OCI-LY1 (cell line): ENCODE measurements around the gene GID4.

Experiments
- H2AFZ ChIP-seq: fragments of 200-600 bp; sonication (generic), shearing (Covaris generic); 2 replicates; pipeline ENCODE4 v1.6.0; 2014; ENCODE audit warnings: antibody characterized with exemption, mild to moderate bottlenecking, low read length
- H3F3A ChIP-seq: fragments of 200-600 bp; sonication (generic), shearing (Covaris generic); 2 replicates; pipeline ENCODE4 v1.6.0; 2014; ENCODE audit warnings: mild to moderate bottlenecking, antibody characterized with exemption, low read length, moderate library complexity; ENCODE audit not compliant: insufficient read depth
- H3K27ac ChIP-seq: fragments of 200-600 bp; sonication (generic); 2 replicates; pipeline ENCODE4 v1.5.1; 2014; ENCODE audit warnings: low read length, mixed run types, mild to moderate bottlenecking, low read depth; ENCODE audit not compliant: poor library complexity, severe bottlenecking
- H3K27me3 ChIP-seq: fragments of 200-600 bp; sonication (generic); 2 replicates; pipeline ENCODE4 v1.6.0; 2014; ENCODE audit warnings: antibody characterized with exemption, mild to moderate bottlenecking, low read length, moderate library complexity; ENCODE audit not compliant: insufficient read depth
- H3K36me3 ChIP-seq: fragments of 200-600 bp; sonication (generic); 2 replicates; pipeline ENCODE4 v1.6.1; 2014; ENCODE audit warnings: mild to moderate bottlenecking, antibody characterized with exemption, low read length, moderate library complexity, mixed read lengths; ENCODE audit not compliant: insufficient read depth
- H3K4me1 ChIP-seq: fragments of 200-600 bp; sonication (generic); 2 replicates; pipeline ENCODE4 v1.5.1; 2014; ENCODE audit warnings: mild to moderate bottlenecking, low read length, moderate library complexity; ENCODE audit not compliant: insufficient read depth, severe bottlenecking
- H3K4me2 ChIP-seq: fragments of 200-600 bp; sonication (generic), shearing (Covaris generic); 2 replicates; pipeline ENCODE4 v1.6.1; 2014; ENCODE audit warnings: low read length
- H3K4me3 ChIP-seq: fragments of 200-600 bp; sonication (generic); 2 replicates; pipeline ENCODE4 v1.5.1; 2014; ENCODE audit warnings: low read length, low read depth, mild to moderate bottlenecking, mixed read lengths; ENCODE audit not compliant: poor library complexity, severe bottlenecking
- H3K79me2 ChIP-seq: fragments of 200-600 bp; shearing (Covaris generic); 2 replicates; pipeline ENCODE4 v1.6.1; 2016; ENCODE audit warnings: mixed run types, low read length, mixed read lengths; ENCODE audit not compliant: insufficient read depth
- H3K9ac ChIP-seq: fragments of 200-600 bp; sonication (generic), shearing (Covaris generic); 2 replicates; pipeline ENCODE4 v1.6.1; 2014; ENCODE audit warnings: mild to moderate bottlenecking, low read length, mixed read lengths
- H3K9me2 ChIP-seq: fragments of 200-600 bp; sonication (generic), shearing (Covaris generic); 2 replicates; pipeline ENCODE4 v1.6.1; 2014; ENCODE audit warnings: low read depth, mild to moderate bottlenecking, low read length, mixed read lengths
- H3K9me3 ChIP-seq: fragments of 200-600 bp; shearing (Covaris generic); 2 replicates; pipeline ENCODE4 v1.6.1; 2014; ENCODE audit warnings: low read length, mixed read lengths
- H4K20me1 ChIP-seq: fragments of 200-600 bp; sonication (generic), shearing (Covaris generic); 2 replicates; pipeline ENCODE4 v1.6.0; 2016; ENCODE audit warnings: mild to moderate bottlenecking, low read length; ENCODE audit not compliant: insufficient read depth
- CTCF ChIP-seq: fragments of 200-600 bp; sonication (generic), shearing (Covaris generic); IDR thresholded peaks from 2 replicates; pipeline ENCODE4 v1.5.1; 2017; ENCODE audit warnings: mild to moderate bottlenecking, antibody characterized with exemption, low read length, moderate library complexity, mixed read lengths
- EZH2 ChIP-seq: fragments of 200-600 bp; sonication (generic), shearing (Covaris generic); IDR thresholded peaks from 2 replicates; pipeline ENCODE4 v1.8.0; 2017; ENCODE audit warnings: borderline replicate concordance, mixed run types, mild to moderate bottlenecking, antibody characterized with exemption, low read length, moderate library complexity, mixed read lengths

The GID4 gene

GRCh38 chr17:18056214-18056613, 17.0 kb downstream of the GID4 start:
- Histone ChIP-seq H3K36me3 (peaks cover 36% of the 10 kb centered on the region), H4K20me1 (no peaks in the 10 kb centered on the region), H3K9ac (no peak overlapping the region), H3K27ac (no peak overlapping the region), H3K4me2 (no peak overlapping the region), H3K9me3 (no peaks in the 10 kb centered on the region), H3K27me3 (no peaks in the 10 kb centered on the region), H3K4me3 (no peak overlapping the region), H3K4me1 (peaks cover 15% of the 10 kb centered on the region), H3F3A (no peaks in the 10 kb centered on the region), H2AFZ (no peak overlapping the region), H3K79me2 (no peaks in the 10 kb centered on the region), H3K9me2 (no peaks in the 10 kb centered on the region)
- TF ChIP-seq CTCF (no peak), EZH2 (no peak)

DNA sequence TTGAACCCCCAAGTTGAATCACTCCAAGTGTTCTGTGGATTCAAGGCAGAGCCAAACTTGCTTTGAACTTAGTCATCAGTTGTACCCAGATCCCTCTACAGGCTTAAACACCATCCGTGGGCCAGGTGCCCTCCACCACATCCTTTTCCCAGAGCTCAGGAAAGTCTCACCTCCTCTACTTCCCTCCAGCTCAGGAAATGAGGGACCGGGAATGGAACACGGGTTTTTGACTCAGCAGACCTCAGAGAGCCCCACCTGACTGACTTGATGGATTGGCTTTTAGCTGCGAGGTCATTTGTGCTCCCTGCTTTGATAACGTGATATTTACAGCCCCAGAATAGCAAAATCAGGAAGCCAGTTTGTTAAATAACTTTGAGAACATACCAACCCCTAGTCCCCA, 20.1 kb downstream of the GID4 start:
- H3K4me2 ChIP-seq: no peak overlapping the region
- no peaks in the 10 kb centered on the region for H3K27me3 ChIP-seq
- H3K4me1 ChIP-seq: no peaks in the 10 kb centered on the region
- no peak overlapping the region for H3K27ac ChIP-seq
- H3K9me2 ChIP-seq: no peaks in the 10 kb centered on the region
- H3K9ac ChIP-seq: no peak overlapping the region
- TF ChIP-seq CTCF (no peak), EZH2 (no peak)
- no peaks in the 10 kb centered on the region for H4K20me1 ChIP-seq
- peaks cover 54% of the 10 kb centered on the region for H3K36me3 ChIP-seq
- no peak overlapping the region for H2AFZ ChIP-seq
- no peaks in the 10 kb centered on the region for H3K9me3 ChIP-seq
- H3K4me3 ChIP-seq: no peak overlapping the region
- H3F3A ChIP-seq: no peaks in the 10 kb centered on the region
- H3K79me2 ChIP-seq: no peaks in the 10 kb centered on the region

GRCh38 chr17:18064053-18064452, 24.8 kb downstream of the GID4 start:
- H3K27me3 ChIP-seq: no peaks in the 10 kb centered on the region
- no peak overlapping the region for H3K4me2 ChIP-seq
- no peak overlapping the region for H3K9ac ChIP-seq
- no peak overlapping the region for H3K27ac ChIP-seq
- H3K4me3 ChIP-seq: no peak overlapping the region
- H3F3A ChIP-seq: no peaks in the 10 kb centered on the region
- no peak overlapping the region for H2AFZ ChIP-seq
- H4K20me1 ChIP-seq: no peaks in the 10 kb centered on the region
- no peak for TF ChIP-seq EZH2
- no peak for TF ChIP-seq CTCF
- H3K79me2 ChIP-seq: no peaks in the 10 kb centered on the region
- H3K9me2 ChIP-seq: no peaks in the 10 kb centered on the region
- no peaks in the 10 kb centered on the region for H3K4me1 ChIP-seq
- no peaks in the 10 kb centered on the region for H3K9me3 ChIP-seq
- peaks cover 44% of the 10 kb centered on the region for H3K36me3 ChIP-seq
